ENCODE data around the gene POU2AF1. TPM values are rescaled to one million over a fixed set of nuclear protein-coding genes. Genes with fewer than 3 reads are reported as not detected.

Gene POU2AF1
- total and polyA plus RNA-seq, 2 of the 13 experiments (the other 11 are each of a cell fraction or from before 2014, with no cell fraction given): 1.9 to 3.6 TPM

DNA sequence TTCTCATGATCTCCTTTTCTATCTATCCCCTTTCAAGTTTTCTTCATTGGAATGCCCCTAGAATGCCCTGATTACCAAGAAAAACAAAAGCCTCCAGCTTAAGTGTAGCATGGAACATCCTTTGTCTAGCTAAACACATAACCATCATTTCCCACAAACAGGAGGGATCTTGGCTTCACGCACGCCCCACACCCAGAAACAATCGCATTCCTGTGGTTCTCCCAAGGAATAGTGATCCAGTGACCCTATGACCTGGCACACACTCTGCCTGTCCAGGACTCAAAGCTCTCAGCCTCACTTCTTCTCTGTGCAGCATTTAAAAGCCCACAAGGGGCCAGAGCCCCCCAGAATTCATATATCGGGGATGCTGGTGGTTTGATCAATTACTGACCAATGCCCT, 9.3 kb upstream of the POU2AF1 start:
- no peak for TF ChIP-seq BHLHE40 (IDR thresholded peaks at IDR 0.05; ENCODE audit: low read length)
- TF ChIP-seq ZNF629 (CRISPR knock-in tag; conservative IDR thresholded peaks at IDR 0.05): no peak
- TF ChIP-seq SMARCE1 (IDR thresholded peaks at IDR 0.05; ENCODE audit: borderline replicate concordance): no peak
- no peak for TF ChIP-seq ZNF577 (CRISPR knock-in tag; IDR thresholded peaks at IDR 0.05; ENCODE audit: borderline replicate concordance, low read depth)
- no peak for TF ChIP-seq SMAD9 (CRISPR knock-in tag; IDR thresholded peaks at IDR 0.05)
- H4K20me1 ChIP-seq (ENCODE audit: insufficient read depth, low read length): no peaks in the 10 kb centered on the region
- no peaks in the 10 kb centered on the region for H3K36me3 ChIP-seq (replicated peaks in 1 of 2; ENCODE audit: control insufficient read depth in 1 of 2, insufficient read depth in 2 of 2, low read length in 2 of 2)
- ChIA-PET POLR2A (no interaction called here), CTCF (ENCODE audit: low intra/inter-chr PET ratio, low total read pairs) (no interaction called here)
- FAIRE-seq (no peak), DNase-seq (ENCODE audit: low spot score) (no peak), ATAC-seq (no peak)
- H3K4me2 ChIP-seq (ENCODE audit: low read depth, low read length): no peak overlapping the region
- BruUV-seq (replicated peaks): no TSS peak
- in situ Hi-C loops (cut with HindIII; ENCODE audit: extremely low pct_ligation_motif_present, low pct_unique_long_range_greater_than_20kb) (no loop called here), intact Hi-C loops (cut with micrococcal nuclease; ENCODE audit: unreplicated experiment) (no loop called here)
- H3K9me3 ChIP-seq (ENCODE audit: low read length): no peaks in the 10 kb centered on the region
- no peaks in the 10 kb centered on the region for H3K79me2 ChIP-seq (ENCODE audit: insufficient read depth, low read length)
- peaks cover 42% of the 10 kb centered on the region for H3K4me1 ChIP-seq (ENCODE audit: insufficient read depth, low read length)
- WGBS (ENCODE audit: low lambda C conversion rate): 100% methylated on average over 4 of the region's 4 CpGs
- H2AFZ ChIP-seq (ENCODE audit: low read length): no peak overlapping the region
- no peak overlapping the region for H3K27ac ChIP-seq (ENCODE audit: extremely low read length, insufficient read depth, low read length)
- no peaks in the 10 kb centered on the region for H3K27me3 ChIP-seq (ENCODE audit: control insufficient read depth in 1 of 2, insufficient read depth in 2 of 2, low read length in 2 of 2)
- H3K9ac ChIP-seq (ENCODE audit: insufficient read depth, low read depth, low read length): no peak overlapping the region
- no peak overlapping the region for H3K4me3 ChIP-seq (replicated peaks in 1 of 3; ENCODE audit: insufficient read depth in 1 of 3, low read depth in 2 of 3, low read length in 3 of 3)

- Histone ChIP-seq H3K27ac (ENCODE audit: extremely low read length, insufficient read depth, low read length) (no peak overlapping the region), H2AFZ (ENCODE audit: low read length) (no peak overlapping the region), H3K79me2 (ENCODE audit: insufficient read depth, low read length) (no peaks in the 10 kb centered on the region), H3K36me3 (replicated peaks in 1 of 2; ENCODE audit: control insufficient read depth in 1 of 2, insufficient read depth in 2 of 2, low read length in 2 of 2) (no peaks in the 10 kb centered on the region), H4K20me1 (ENCODE audit: insufficient read depth, low read length) (no peaks in the 10 kb centered on the region), H3K9me3 (ENCODE audit: low read length) (no peaks in the 10 kb centered on the region), H3K9ac (ENCODE audit: insufficient read depth, low read depth, low read length) (no peak overlapping the region), H3K4me2 (ENCODE audit: low read depth, low read length) (no peak overlapping the region), H3K4me3 (replicated peaks in 1 of 3; ENCODE audit: insufficient read depth in 1 of 3, low read depth in 2 of 3, low read length in 3 of 3) (no peak overlapping the region), H3K4me1 (ENCODE audit: insufficient read depth, low read length) (peaks cover 32% of the 10 kb centered on the region), H3K27me3 (ENCODE audit: control insufficient read depth in 1 of 2, insufficient read depth in 2 of 2, low read length in 2 of 2) (no peaks in the 10 kb centered on the region)
- DNase-seq (ENCODE audit: low spot score) (no peak), ATAC-seq (no peak), FAIRE-seq (no peak)
- CTCF ChIA-PET (ENCODE audit: low intra/inter-chr PET ratio, low total read pairs): no interaction called here
- in situ Hi-C loops (cut with HindIII; ENCODE audit: extremely low pct_ligation_motif_present, low pct_unique_long_range_greater_than_20kb) (no loop called here), intact Hi-C loops (cut with micrococcal nuclease; ENCODE audit: unreplicated experiment) (no loop called here)
- 85% methylated on average over 2 of the region's 2 CpGs for WGBS (ENCODE audit: low lambda C conversion rate)
- BruUV-seq (replicated peaks): no TSS peak
- POLR2A ChIA-PET: no interaction called here
- no peak for TF ChIP-seq ZBTB8A (CRISPR knock-in tag; IDR thresholded peaks at IDR 0.05; ENCODE audit: borderline replicate concordance, low read depth)
- peak; percentile 50 for TF ChIP-seq ZNF629 (CRISPR knock-in tag; conservative IDR thresholded peaks at IDR 0.05)
- TF ChIP-seq ZNF251 (CRISPR knock-in tag; IDR thresholded peaks at IDR 0.05): no peak
- no peak for TF ChIP-seq SMAD1 (CRISPR knock-in tag; IDR thresholded peaks at IDR 0.05; ENCODE audit: borderline replicate concordance, low read depth)
- no peak for TF ChIP-seq ZNF496 (CRISPR knock-in tag; IDR thresholded peaks at IDR 0.05; ENCODE audit: insufficient replicate concordance)
- no peak for TF ChIP-seq GABPA (IDR thresholded peaks at IDR 0.05; ENCODE audit: low read depth, low read length)
- no peak for TF ChIP-seq GABPA (CRISPR knock-in tag; IDR thresholded peaks at IDR 0.05; ENCODE audit: low read depth)
- TF ChIP-seq ZNF383 (CRISPR knock-in tag; IDR thresholded peaks at IDR 0.05; ENCODE audit: borderline replicate concordance): no peak
- no peak for TF ChIP-seq KDM1A (CRISPR knock-in tag; IDR thresholded peaks at IDR 0.05)
- TF ChIP-seq, protein P1, sequence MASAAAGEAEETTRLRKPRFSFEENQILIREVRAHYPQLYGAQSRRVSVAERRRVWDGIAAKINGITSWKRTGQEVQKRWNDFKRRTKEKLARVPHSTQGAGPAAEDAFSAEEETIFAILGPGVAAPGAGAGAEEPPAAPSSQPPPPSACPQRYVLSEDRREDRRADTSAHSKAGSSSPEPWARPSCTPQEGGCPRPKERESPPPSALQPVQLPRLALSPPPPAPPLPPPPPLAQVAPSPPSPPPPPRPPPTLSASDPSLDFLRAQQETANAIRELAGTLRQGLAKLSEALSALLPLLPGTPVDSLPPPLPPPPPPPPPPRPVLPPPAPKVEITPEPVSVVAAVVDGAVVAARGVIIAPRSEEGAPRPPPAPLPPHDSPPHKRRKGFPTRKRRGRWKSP (CRISPR knock-in tag; IDR thresholded peaks at IDR 0.05): no peak
- no peak for TF ChIP-seq CCDC6 (CRISPR knock-in tag; IDR thresholded peaks at IDR 0.05)
- TF ChIP-seq MATR3 (CRISPR knock-in tag; IDR thresholded peaks at IDR 0.05): no peak
- TF ChIP-seq ZSCAN25 (CRISPR knock-in tag; IDR thresholded peaks at IDR 0.05): no peak
- TF ChIP-seq ZNF766 (CRISPR knock-in tag; IDR thresholded peaks at IDR 0.05; ENCODE audit: borderline replicate concordance): no peak
- TF ChIP-seq, protein P2, sequence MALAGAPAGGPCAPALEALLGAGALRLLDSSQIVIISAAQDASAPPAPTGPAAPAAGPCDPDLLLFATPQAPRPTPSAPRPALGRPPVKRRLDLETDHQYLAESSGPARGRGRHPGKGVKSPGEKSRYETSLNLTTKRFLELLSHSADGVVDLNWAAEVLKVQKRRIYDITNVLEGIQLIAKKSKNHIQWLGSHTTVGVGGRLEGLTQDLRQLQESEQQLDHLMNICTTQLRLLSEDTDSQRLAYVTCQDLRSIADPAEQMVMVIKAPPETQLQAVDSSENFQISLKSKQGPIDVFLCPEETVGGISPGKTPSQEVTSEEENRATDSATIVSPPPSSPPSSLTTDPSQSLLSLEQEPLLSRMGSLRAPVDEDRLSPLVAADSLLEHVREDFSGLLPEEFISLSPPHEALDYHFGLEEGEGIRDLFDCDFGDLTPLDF (CRISPR knock-in tag; IDR thresholded peaks at IDR 0.05): no peak
These were observed 8.3 kb upstream of the POU2AF1 start for GRCh38 chr11:111387363-111387762.
